B cell (primary cell): ENCODE measurements around the gene APOF. TPM values are rescaled to one million over a fixed set of nuclear protein-coding genes. Genes with fewer than 3 reads are reported as not detected.
"Not testable (repeated sequence)": the region's sequence is repeated elsewhere in the genome, so short reads cannot be mapped to it uniquely, and the experiment has no call there.

ENCODE experiments used
- ATAC-seq: fragments of 200-7000 bp; cut with Tn5 transposase; one replicate; pipeline ENCODE4 v1.10.0; 2021; ENCODE audit warnings: low read depth, mild to moderate bottlenecking, moderate number of reproducible peaks, moderate library complexity
- CTCF ChIA-PET: fragments of 350-600 bp; sonication (Branson Sonifier 250); formaldehyde crosslinking; loops from one replicate; lab custom pipeline; 2021; ENCODE audit warnings: antibody characterized with exemption, inconsistent platforms; lab: Charles Lee
- POLR2A ChIA-PET: fragments of 350-600 bp; sonication (Branson Sonifier 250); formaldehyde crosslinking; loops from one replicate; lab custom pipeline; 2021; ENCODE audit warnings: antibody characterized with exemption; lab: Charles Lee
- DNase-seq: peaks from one replicate; pipeline ENCODE4 v3.0.0; 2013
- H2AFZ ChIP-seq: 2 replicates; pipeline ENCODE4 v1.6.1; 2012; ENCODE audit warnings: mild to moderate bottlenecking, low read depth, low read length; ENCODE audit not compliant: insufficient read depth, poor library complexity, severe bottlenecking
- H3K27ac ChIP-seq, 2 donors: 1 replicate in 1 of 2; 2 replicates in 1 of 2; pipeline ENCODE4 v1.5.1; 2012 to 2013; ENCODE audit warnings: low read length in 2 of 2, mild to moderate bottlenecking in 2 of 2, moderate library complexity in 1 of 2
- H3K27me3 ChIP-seq, 4 experiments: fragments of 200-600 bp in 1 of 4; sonication (generic) in 1 of 4; replicated peaks in 1 of 4; 1 replicate in 2 of 4; 2 replicates in 2 of 4; pipeline versions ENCODE4 v1.6.1 to v1.7.0; 2013 to 2016; ENCODE audit warnings: low read length in 3 of 4, mild to moderate bottlenecking in 2 of 4, mixed read lengths in 1 of 4, moderate library complexity in 1 of 4; ENCODE audit not compliant: insufficient read depth in 4 of 4, control insufficient read depth in 3 of 4; ENCODE audit errors: control extremely low read depth in 1 of 4
- H3K36me3 ChIP-seq, 2 experiments: replicated peaks in 1 of 2; 1 replicate in 1 of 2; 2 replicates in 1 of 2; pipeline versions ENCODE4 v1.6.1 to v1.7.1; 2013; ENCODE audit warnings: low read length in 1 of 2; ENCODE audit not compliant: insufficient read depth in 2 of 2, control insufficient read depth in 1 of 2; ENCODE audit errors: control extremely low read depth in 1 of 2, extremely low read depth in 1 of 2
- H3K4me1 ChIP-seq, 2 donors: fragments of 200-600 bp in 1 of 2; sonication (generic) in 1 of 2; 1 replicate in 1 of 2; 2 replicates in 1 of 2; pipeline versions ENCODE4 v1.5.1 to v1.6.1; 2013 to 2017; ENCODE audit warnings: low read length in 2 of 2; ENCODE audit not compliant: control insufficient read depth in 2 of 2, insufficient read depth in 2 of 2
- H3K4me2 ChIP-seq: replicated peaks from 2 replicates; pipeline ENCODE3; 2012; ENCODE audit warnings: mild to moderate bottlenecking, low read depth, low read length; ENCODE audit not compliant: poor library complexity, severe bottlenecking
- H3K4me3 ChIP-seq, 5 experiments: fragments of 200-600 bp in 1 of 5; sonication (generic) in 1 of 5; 1 replicate in 3 of 5; 2 replicates in 2 of 5; pipeline versions ENCODE4 v1.5.1 to v1.7.0; 2011 to 2016; ENCODE audit warnings: low read length in 4 of 5, mild to moderate bottlenecking in 4 of 5, low read depth in 2 of 5, control low read depth in 1 of 5, moderate library complexity in 1 of 5; ENCODE audit not compliant: insufficient read depth in 1 of 5; ENCODE audit errors: control extremely low read depth in 1 of 5, extremely low read depth in 1 of 5
- H3K79me2 ChIP-seq: fragments of 200-600 bp; sonication (generic); one replicate; pipeline ENCODE4 v1.6.0; 2016; ENCODE audit warnings: low read length; ENCODE audit not compliant: control insufficient read depth, insufficient read depth
- H3K9ac ChIP-seq: fragments of 200-600 bp; sonication (generic); 2 replicates; pipeline ENCODE4 v1.6.1; 2017; ENCODE audit warnings: mild to moderate bottlenecking, low read length, moderate library complexity
- H3K9me3 ChIP-seq, 3 donors: one replicate each; pipeline versions ENCODE4 v1.6.1 to v1.7.1; 2013; ENCODE audit warnings: low read length in 2 of 3; ENCODE audit not compliant: control insufficient read depth in 2 of 3, insufficient read depth in 1 of 3; ENCODE audit errors: control extremely low read depth in 1 of 3
- H4K20me1 ChIP-seq: 2 replicates; pipeline ENCODE4 v1.6.0; 2012; ENCODE audit warnings: mild to moderate bottlenecking, low read length; ENCODE audit not compliant: insufficient read depth, control insufficient read depth, poor library complexity, severe bottlenecking
- H3K27ac Mint-ChIP-seq: one replicate; pipeline ENCODE4 v1.8.0; 2021; ENCODE audit warnings: mixed read lengths
- H3K27me3 Mint-ChIP-seq: one replicate; pipeline ENCODE4 v1.8.0; 2021; ENCODE audit warnings: mixed read lengths
- H3K4me1 Mint-ChIP-seq: one replicate; pipeline ENCODE4 v1.8.0; 2021; ENCODE audit warnings: mixed read lengths
- H3K4me3 Mint-ChIP-seq: one replicate; pipeline ENCODE4 v1.8.0; 2021; ENCODE audit warnings: mixed read lengths
- H3K9me3 Mint-ChIP-seq: one replicate; pipeline ENCODE4 v1.8.0; 2022; ENCODE audit warnings: mixed read lengths; ENCODE audit not compliant: insufficient read depth
- EZH2 ChIP-seq: IDR thresholded peaks from 2 replicates; pipeline ENCODE4 v1.6.1; 2012; ENCODE audit warnings: borderline replicate concordance, low read depth, mild to moderate bottlenecking, moderate library complexity, low read length; ENCODE audit not compliant: insufficient read depth, poor library complexity, severe bottlenecking
- WGBS: methylation state at CpG from one replicate; pipeline ENCODE4 v1.1.5; 2013; ENCODE audit warnings: missing lambda C conversion rate; ENCODE audit not compliant: insufficient coverage; 5-methylcytosine and 5-hydroxymethylcytosine counted together
- intact Hi-C: fragments of 100-400 bp; cut with micrococcal nuclease; formaldehyde crosslinking; loops from one replicate; pipeline ENCODE4 v1.10.0; 2022
- polyA plus RNA-seq: library from polyadenylated mRNA; depleted of rRNA; stranded (reverse); fragments of >200 nt; gene quantifications from 2 replicates; pipeline ENCODE4 v1.2.3, GENCODE V29; 2012
- total RNA-seq, 2 donors: library from RNA; stranded (reverse); fragments of 120-200 nt in 1 of 2; gene quantifications; 1 replicate in 1 of 2; 2 replicates in 1 of 2; pipeline versions ENCODE4 v1.2.3 to v1.2.4, GENCODE V29; 2013 to 2022
- TF ChIP-seq, protein P1 (sequence below): fragments of 200-600 bp; IDR thresholded peaks from one replicate; pipeline ENCODE4 v1.8.0; 2022; ENCODE audit warnings: antibody characterized with exemption, mild to moderate bottlenecking

Gene APOF
- total and polyA plus RNA-seq, 2 donors (not counting 1 experiment from before 2014, with no cell fraction given), result not detected

DNA sequence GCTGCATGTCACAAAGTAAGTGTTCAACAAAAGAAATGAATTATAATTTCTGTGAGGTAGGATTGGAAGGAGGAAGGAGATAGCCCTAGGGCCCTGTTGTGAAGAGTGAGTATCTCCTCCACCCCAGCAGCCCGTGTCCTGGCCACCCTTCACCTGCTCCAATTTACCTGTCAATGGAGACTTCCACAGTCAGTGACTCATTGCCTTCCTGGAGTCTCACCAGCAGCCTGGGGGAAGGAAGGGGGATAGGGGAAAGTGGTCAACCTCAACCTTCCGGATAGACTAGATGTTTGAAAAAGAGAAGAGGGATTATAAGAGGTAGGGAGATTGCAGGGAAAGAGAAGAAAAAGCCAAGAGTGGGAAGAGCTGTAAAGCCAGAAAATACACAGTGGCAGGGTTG is 12.0 kb downstream of the APOF start:
- no peak overlapping the region for H3K27ac ChIP-seq
- intact Hi-C loops, result no loop called here
- no peak overlapping the region for H3K4me3 ChIP-seq
- no peak for ATAC-seq
- ChIA-PET POLR2A (no interaction called here), CTCF (interaction anchor here (1.8 to 2.6 kb wide), 2 partner anchors 8 to 114 kb away, joined by 5 to 11 read pairs; partner anchors contain the start of gene STAT2)
- peaks cover 14% of the 10 kb centered on the region for H3K79me2 ChIP-seq
- H3K4me1 Mint-ChIP-seq, result peaks cover under 1% of the 10 kb centered on the region
- no peaks in the 10 kb centered on the region for H3K9me3 Mint-ChIP-seq
- H3K4me1 ChIP-seq, result no peaks in the 10 kb centered on the region
- no peak overlapping the region for H3K9ac ChIP-seq
- H2AFZ ChIP-seq, result no peak overlapping the region
- peaks cover 14 to 84% of the 10 kb centered on the region in 2 experiments for H3K36me3 ChIP-seq
- no peak overlapping the region for H3K4me2 ChIP-seq
- no peaks in the 10 kb centered on the region for H3K9me3 ChIP-seq
- H3K27me3 ChIP-seq, result no peaks in the 10 kb centered on the region
- H3K4me3 Mint-ChIP-seq, result no peak overlapping the region
- H3K27me3 Mint-ChIP-seq, result no peaks in the 10 kb centered on the region
- H3K27ac Mint-ChIP-seq, result peak overlapping the region; percentile 32
- WGBS, result 100% methylated on average over 1 of the region's 2 CpGs
- DNase-seq, result no peak
- TF ChIP-seq, protein P1, sequence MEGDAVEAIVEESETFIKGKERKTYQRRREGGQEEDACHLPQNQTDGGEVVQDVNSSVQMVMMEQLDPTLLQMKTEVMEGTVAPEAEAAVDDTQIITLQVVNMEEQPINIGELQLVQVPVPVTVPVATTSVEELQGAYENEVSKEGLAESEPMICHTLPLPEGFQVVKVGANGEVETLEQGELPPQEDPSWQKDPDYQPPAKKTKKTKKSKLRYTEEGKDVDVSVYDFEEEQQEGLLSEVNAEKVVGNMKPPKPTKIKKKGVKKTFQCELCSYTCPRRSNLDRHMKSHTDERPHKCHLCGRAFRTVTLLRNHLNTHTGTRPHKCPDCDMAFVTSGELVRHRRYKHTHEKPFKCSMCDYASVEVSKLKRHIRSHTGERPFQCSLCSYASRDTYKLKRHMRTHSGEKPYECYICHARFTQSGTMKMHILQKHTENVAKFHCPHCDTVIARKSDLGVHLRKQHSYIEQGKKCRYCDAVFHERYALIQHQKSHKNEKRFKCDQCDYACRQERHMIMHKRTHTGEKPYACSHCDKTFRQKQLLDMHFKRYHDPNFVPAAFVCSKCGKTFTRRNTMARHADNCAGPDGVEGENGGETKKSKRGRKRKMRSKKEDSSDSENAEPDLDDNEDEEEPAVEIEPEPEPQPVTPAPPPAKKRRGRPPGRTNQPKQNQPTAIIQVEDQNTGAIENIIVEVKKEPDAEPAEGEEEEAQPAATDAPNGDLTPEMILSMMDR, result no peak
- TF ChIP-seq EZH2, result no peak
- H4K20me1 ChIP-seq, result peaks cover under 1% of the 10 kb centered on the region

DNA sequence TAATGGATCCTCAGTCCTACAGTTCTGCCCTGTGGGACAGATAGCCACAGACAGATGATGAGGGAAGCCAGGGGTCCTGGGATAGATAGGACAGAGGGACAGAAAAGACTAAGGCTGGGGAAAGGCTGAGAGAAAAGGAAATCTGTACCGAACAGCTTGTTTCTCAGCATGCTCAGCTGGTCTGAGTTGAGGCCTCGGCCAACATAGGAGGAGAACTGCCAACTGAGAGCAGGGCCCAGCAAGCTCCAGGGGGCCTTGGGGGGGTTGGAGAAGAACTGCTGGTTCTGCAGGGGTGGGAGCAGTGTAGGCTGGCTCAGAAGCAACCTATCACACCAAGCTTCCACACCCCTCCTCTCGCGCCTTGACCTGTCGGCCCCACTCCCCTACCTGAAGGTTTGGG is 13.9 kb downstream of the APOF start:
- Histone ChIP-seq H2AFZ (no peak overlapping the region), H3K9me3 (no peaks in the 10 kb centered on the region), H4K20me1 (no peaks in the 10 kb centered on the region), H3K36me3 (peaks cover 3 to 75% of the 10 kb centered on the region in 2 experiments), H3K9ac (no peak overlapping the region), H3K4me3 (no peak overlapping the region), H3K4me1 (no peaks in the 10 kb centered on the region), H3K4me2 (no peak overlapping the region), H3K79me2 (no peaks in the 10 kb centered on the region), H3K27ac (no peak overlapping the region), H3K27me3 (no peaks in the 10 kb centered on the region)
- Mint-ChIP-seq H3K4me3 (no peak overlapping the region), H3K4me1 (no peaks in the 10 kb centered on the region), H3K27ac (no peak overlapping the region), H3K9me3 (no peaks in the 10 kb centered on the region), H3K27me3 (no peaks in the 10 kb centered on the region)
- DNase-seq (no peak), ATAC-seq (no peak)
- CTCF ChIA-PET, result interaction anchor here (2.6 kb wide), 1 partner anchor 10 kb away, joined by 11 read pairs; the partner anchor contains the start of gene STAT2
- intact Hi-C loops, result no loop called here
- POLR2A ChIA-PET, result interaction anchor here (0.6 to 1.1 kb wide), 2 partner anchors 33 to 102 kb away, joined by 3 read pairs; partner anchors contain the start of gene CNPY2
- WGBS, result 97% methylated on average over 4 of the region's 5 CpGs
- TF ChIP-seq, protein P1, result no peak
- TF ChIP-seq EZH2, result no peak

DNA sequence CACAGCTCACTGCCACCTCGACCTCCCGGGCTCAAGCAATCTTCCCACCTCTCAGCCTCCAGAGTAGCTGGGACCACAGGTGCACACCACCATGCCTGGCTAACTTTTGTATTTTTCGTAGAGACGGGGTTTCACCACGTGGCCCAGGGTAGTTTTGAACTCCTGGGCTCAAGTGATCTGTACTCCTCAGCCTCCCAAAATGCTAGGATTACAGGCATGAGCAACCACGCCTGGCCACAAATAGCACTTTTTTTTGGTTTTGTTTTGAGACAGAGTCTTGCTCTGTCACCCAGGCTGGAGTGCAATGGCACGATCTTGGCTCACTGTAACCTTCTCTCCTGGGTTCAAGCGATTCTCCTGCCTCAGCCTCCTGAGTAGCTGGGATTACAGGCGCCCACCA is 15.4 kb downstream of the APOF start:
- ATAC-seq, H3K4me3 ChIP-seq, H3K9ac ChIP-seq, H3K9me3 Mint-ChIP-seq, H3K27me3 ChIP-seq, DNase-seq, H3K4me3 Mint-ChIP-seq, H3K27ac ChIP-seq, H3K9me3 ChIP-seq, H2AFZ ChIP-seq, POLR2A ChIA-PET, H4K20me1 ChIP-seq, intact Hi-C loops, H3K79me2 ChIP-seq, H3K27me3 Mint-ChIP-seq, H3K4me2 ChIP-seq, H3K4me1 Mint-ChIP-seq, H3K4me1 ChIP-seq: not testable (repeated sequence)
- WGBS, result 83% methylated on average over 7 of the region's 9 CpGs
- H3K36me3 ChIP-seq, result peaks cover 3 to 79% of the 10 kb centered on the region in 2 experiments
- H3K27ac Mint-ChIP-seq, result peak overlapping the region; percentile 10
- CTCF ChIA-PET, result interaction anchor here (1.1 to 1.7 kb wide), 2 partner anchors 31 to 117 kb away, joined by 3 to 7 read pairs; partner anchors contain the start of gene CNPY2
